Common myeloid progenitor, CD34-positive (primary cell): Measurements from ENCODE around the gene SLC25A17.

Experiments
- CTCF ChIA-PET: fragments of 350-600 bp; sonication (Branson Sonifier 250); formaldehyde crosslinking; loops from one replicate; lab custom pipeline; 2021; ENCODE audit warnings: antibody characterized with exemption; lab: Charles Lee
- POLR2A ChIA-PET: fragments of 350-600 bp; sonication (Branson Sonifier 250); formaldehyde crosslinking; loops from one replicate; lab custom pipeline; 2021; ENCODE audit warnings: antibody characterized with exemption; lab: Charles Lee
- DNase-seq, 3 donors: peaks; one replicate each; pipeline versions ENCODE4 v3.0.0 to v3.0.0-alpha.2; 2013
- H3K27ac ChIP-seq, 2 experiments: 1 replicate in 1 of 2; 2 replicates in 1 of 2; pipeline ENCODE4 v1.7.0; 2013; ENCODE audit warnings: inconsistent platforms in 2 of 2, low read length in 2 of 2, mild to moderate bottlenecking in 2 of 2, low read depth in 1 of 2, moderate library complexity in 1 of 2; ENCODE audit not compliant: severe bottlenecking in 2 of 2, insufficient read depth in 1 of 2, poor library complexity in 1 of 2
- H3K27me3 ChIP-seq, 5 experiments: replicated peaks in 2 of 5; 1 replicate in 3 of 5; 2 replicates in 2 of 5; pipeline versions ENCODE4 v1.6.1 to v1.7.0; 2013; ENCODE audit warnings: low read length in 4 of 5, mild to moderate bottlenecking in 2 of 5, moderate library complexity in 2 of 5, inconsistent platforms in 1 of 5; ENCODE audit not compliant: insufficient read depth in 5 of 5, control insufficient read depth in 4 of 5
- H3K36me3 ChIP-seq, 4 experiments: 1 replicate in 2 of 4; 2 replicates in 2 of 4; pipeline versions ENCODE4 v1.6.1 to v1.7.0; 2013; ENCODE audit warnings: low read length in 3 of 4, control low read depth in 1 of 4, mild to moderate bottlenecking in 1 of 4; ENCODE audit not compliant: control insufficient read depth in 4 of 4, insufficient read depth in 4 of 4
- H3K4me1 ChIP-seq, 4 experiments: 1 replicate in 3 of 4; 2 replicates in 1 of 4; pipeline versions ENCODE4 v1.6.1 to v1.7.1; 2013; ENCODE audit warnings: low read length in 3 of 4, mild to moderate bottlenecking in 3 of 4, control low read depth in 1 of 4, inconsistent platforms in 1 of 4, moderate library complexity in 1 of 4; ENCODE audit not compliant: control insufficient read depth in 4 of 4, insufficient read depth in 4 of 4; ENCODE audit errors: control extremely low read depth in 1 of 4
- H3K4me3 ChIP-seq, 7 experiments: 1 replicate in 4 of 7; 2 replicates in 3 of 7; pipeline versions ENCODE4 v1.5.1 to v1.7.0; 2013; ENCODE audit warnings: mild to moderate bottlenecking in 7 of 7, low read length in 6 of 7, moderate library complexity in 6 of 7, inconsistent platforms in 2 of 7, low read depth in 2 of 7, control low read depth in 1 of 7; ENCODE audit not compliant: insufficient read depth in 4 of 7, control insufficient read depth in 1 of 7; ENCODE audit errors: extremely low read depth in 1 of 7
- H3K9me3 ChIP-seq, 5 experiments: 1 replicate in 4 of 5; 2 replicates in 1 of 5; pipeline versions ENCODE4 v1.6.1 to v1.7.1; 2013; ENCODE audit warnings: low read length in 4 of 5, mild to moderate bottlenecking in 2 of 5, inconsistent platforms in 1 of 5, low read depth in 1 of 5, moderate library complexity in 1 of 5; ENCODE audit not compliant: control insufficient read depth in 4 of 5, insufficient read depth in 2 of 5; ENCODE audit errors: control extremely low read depth in 1 of 5
- WGBS: methylation state at CpG from one replicate; pipeline ENCODE4 v1.1.5; 2013; ENCODE audit not compliant: insufficient coverage; 5-methylcytosine and 5-hydroxymethylcytosine counted together

SLC25A17 gene

GRCh38 chr22:40805699-40806203 lies 13.4 kb downstream of the SLC25A17 start:
- no peaks in the 10 kb centered on the region for H3K4me1 ChIP-seq
- H3K4me3 ChIP-seq: no peak overlapping the region
- ChIA-PET CTCF (interaction anchor here (1.3 kb wide), 1 partner anchor 25 kb away, joined by 3 read pairs; no protein-coding TSS in a partner anchor), POLR2A (interaction anchor here (0.6 kb wide), 1 partner anchor 15 kb away, joined by 6 read pairs; no protein-coding TSS in a partner anchor)
- no peak overlapping the region for H3K27ac ChIP-seq
- WGBS: 100% methylated on average over 3 of the region's 3 CpGs
- peaks cover 0 to 17% (median 5%) of the 10 kb centered on the region in 4 experiments for H3K36me3 ChIP-seq
- no peak for DNase-seq
- H3K27me3 ChIP-seq: no peaks in the 10 kb centered on the region
- H3K9me3 ChIP-seq: no peaks in the 10 kb centered on the region

GRCh38 chr22:40805239-40805638 lies 13.9 kb downstream of the SLC25A17 start:
- H3K27me3 ChIP-seq: no peaks in the 10 kb centered on the region
- no peaks in the 10 kb centered on the region for H3K9me3 ChIP-seq
- H3K27ac ChIP-seq: no peak overlapping the region
- CTCF ChIA-PET: interaction anchor here (1.3 kb wide), 1 partner anchor 26 kb away, joined by 3 read pairs; no protein-coding TSS in a partner anchor
- H3K4me1 ChIP-seq: no peaks in the 10 kb centered on the region
- POLR2A ChIA-PET: interaction anchor here (0.6 kb wide), 1 partner anchor 15 kb away, joined by 6 read pairs; no protein-coding TSS in a partner anchor
- no peak for DNase-seq
- H3K4me3 ChIP-seq: no peak overlapping the region
- WGBS: 100% methylated on average over 4 of the region's 4 CpGs
- peaks cover 0 to 17% (median 5%) of the 10 kb centered on the region in 4 experiments for H3K36me3 ChIP-seq

GRCh38 chr22:40803321-40803720 lies 15.8 kb downstream of the SLC25A17 start:
- no peak for DNase-seq
- CTCF ChIA-PET: no interaction called here
- no peaks in the 10 kb centered on the region for H3K9me3 ChIP-seq
- H3K27me3 ChIP-seq: no peaks in the 10 kb centered on the region
- POLR2A ChIA-PET: interaction anchor here (0.6 kb wide), 1 partner anchor 252 kb away, joined by 3 read pairs; no protein-coding TSS in a partner anchor
- H3K27ac ChIP-seq: no peak overlapping the region
- H3K4me3 ChIP-seq: no peak overlapping the region
- WGBS: no CpG with 5 or more reads among the region's 1 CpG
- H3K4me1 ChIP-seq: peaks cover 0 to 7% (median under 1%) of the 10 kb centered on the region in 4 experiments
- peaks cover 0 to 17% (median 3%) of the 10 kb centered on the region in 4 experiments for H3K36me3 ChIP-seq

GRCh38 chr22:40799008-40799407 lies 20.1 kb downstream of the SLC25A17 start:
- CTCF ChIA-PET: no interaction called here

GRCh38 chr22:40797427-40797826 lies 21.7 kb downstream of the SLC25A17 start:
- 100% methylated on average over 1 of the region's 1 CpG for WGBS
- Histone ChIP-seq H3K36me3 (peaks cover 2 to 25% (median 4%) of the 10 kb centered on the region in 4 experiments), H3K27me3 (no peaks in the 10 kb centered on the region), H3K9me3 (peaks cover 0 to 1% (median 0%) of the 10 kb centered on the region in 5 experiments), H3K4me1 (peaks cover 0 to 10% (median 2%) of the 10 kb centered on the region in 4 experiments), H3K4me3 (no peak overlapping the region), H3K27ac (no peak overlapping the region)
- CTCF ChIA-PET: no interaction called here
- DNase-seq: no peak
- POLR2A ChIA-PET: no interaction called here

More at GRCh38 chr22:40799008-40799407, 20.1 kb downstream of the SLC25A17 start:
- Histone ChIP-seq H3K27ac (no peak overlapping the region), H3K4me3 (no peak overlapping the region), H3K27me3 (no peaks in the 10 kb centered on the region), H3K9me3 (no peaks in the 10 kb centered on the region), H3K4me1 (peaks cover 0 to 10% (median 2%) of the 10 kb centered on the region in 4 experiments), H3K36me3 (peaks cover 1 to 17% (median 3%) of the 10 kb centered on the region in 4 experiments)
- WGBS: 100% methylated on average over 2 of the region's 3 CpGs
- DNase-seq: peak in 2 of 3 donors; percentile 18 to 30
- POLR2A ChIA-PET: no interaction called here

GRCh38 chr22:40792451-40792850 lies 26.7 kb downstream of the SLC25A17 start:
- POLR2A ChIA-PET: no interaction called here
- no peaks in the 10 kb centered on the region for H3K27me3 ChIP-seq
- peaks cover 5 to 32% (median 14%) of the 10 kb centered on the region in 4 experiments for H3K36me3 ChIP-seq
- H3K27ac ChIP-seq: no peak overlapping the region
- peaks cover 0 to 1% (median 0%) of the 10 kb centered on the region in 5 experiments for H3K9me3 ChIP-seq
- WGBS: 92% methylated on average over 2 of the region's 2 CpGs
- H3K4me1 ChIP-seq: no peaks in the 10 kb centered on the region
- CTCF ChIA-PET: no interaction called here
- DNase-seq: no peak
- no peak overlapping the region for H3K4me3 ChIP-seq

- H3K36me3 ChIP-seq: peaks cover 7 to 34% (median 12%) of the 10 kb centered on the region in 4 experiments
- H3K4me1 ChIP-seq: no peaks in the 10 kb centered on the region
- H3K27ac ChIP-seq: no peak overlapping the region
- no peak overlapping the region for H3K4me3 ChIP-seq
- H3K27me3 ChIP-seq: no peaks in the 10 kb centered on the region
- H3K9me3 ChIP-seq: peaks cover 0 to 1% (median 0%) of the 10 kb centered on the region in 5 experiments
- CTCF ChIA-PET: no interaction called here
- POLR2A ChIA-PET: no interaction called here
- DNase-seq: no peak
Measured at GRCh38 chr22:40791241-40791640, 27.9 kb downstream of the SLC25A17 start.
